H1 (cell line): Measurements from ENCODE around the gene MFAP4. TPM values are rescaled to one million over a fixed set of nuclear protein-coding genes. Genes with fewer than 3 reads are reported as not detected.

ENCODE experiments used
- CTCF ChIA-PET: fragments of 300-600 bp; sonication (Branson Sonifier 250); formaldehyde crosslinking; loops from one replicate; lab custom pipeline; 2021; ENCODE audit not compliant: partially characterized antibody; lab: Charles Lee
- POLR2A ChIA-PET: fragments of 300-600 bp; sonication (Branson Sonifier 250); formaldehyde crosslinking; loops from one replicate; lab custom pipeline; 2021; ENCODE audit warnings: inconsistent platforms; ENCODE audit not compliant: partially characterized antibody; lab: Charles Lee
- DNase-seq, 2 experiments: peaks; one replicate each; pipeline versions ENCODE4 v3.0.0 to v3.0.0-alpha.2; 2010 to 2022; ENCODE audit warnings: low spot score in 2 of 2, low read depth in 1 of 2, mixed read lengths in 1 of 2
- FAIRE-seq: peaks from 2 replicates; lab custom pipeline; 2011; peaks lifted over from hg19 to GRCh38; lab: Jason Lieb, UNC
- H2AFZ ChIP-seq: 2 replicates; pipeline ENCODE4 v1.8.1; 2012; ENCODE audit warnings: low read length, inconsistent platforms
- H2AK5ac ChIP-seq: 2 replicates; pipeline ENCODE4 v1.6.1; 2013; ENCODE audit warnings: low read depth, low read length
- H2BK120ac ChIP-seq: replicated peaks from 2 replicates; pipeline ENCODE3; 2013; ENCODE audit warnings: low read depth, low read length, inconsistent platforms
- H2BK12ac ChIP-seq: 2 replicates; pipeline ENCODE4 v1.6.1; 2013; ENCODE audit warnings: low read depth, low read length
- H2BK15ac ChIP-seq: 2 replicates; pipeline ENCODE4 v1.6.1; 2013; ENCODE audit warnings: low read length
- H2BK20ac ChIP-seq: 2 replicates; pipeline ENCODE4 v1.6.1; 2013; ENCODE audit warnings: low read length
- H2BK5ac ChIP-seq: 2 replicates; pipeline ENCODE4 v1.6.1; 2013; ENCODE audit warnings: low read depth, low read length
- H3K14ac ChIP-seq: 2 replicates; pipeline ENCODE4 v1.6.1; 2013; ENCODE audit warnings: inconsistent platforms; ENCODE audit not compliant: insufficient read length
- H3K18ac ChIP-seq: 2 replicates; pipeline ENCODE4 v1.6.1; 2013; ENCODE audit warnings: low read length; ENCODE audit errors: extremely low read depth
- H3K23ac ChIP-seq: 2 replicates; pipeline ENCODE4 v1.6.1; 2013; ENCODE audit warnings: inconsistent platforms; ENCODE audit not compliant: insufficient read length
- H3K23me2 ChIP-seq: 2 replicates; pipeline ENCODE4 v1.6.1; 2013; ENCODE audit warnings: low read depth, low read length
- H3K27ac ChIP-seq: 2 replicates; pipeline ENCODE4 v1.6.1; 2011; ENCODE audit warnings: low read depth, low read length, inconsistent platforms
- H3K27me3 ChIP-seq, 4 experiments: replicated peaks in 1 of 4; 1 replicate in 1 of 4; 2 replicates in 3 of 4; pipeline versions ENCODE4 v1.6.1 to v1.8.1; 2011 to 2013; ENCODE audit warnings: low read length in 3 of 4, mild to moderate bottlenecking in 3 of 4, inconsistent platforms in 2 of 4, mixed read lengths in 2 of 4, moderate library complexity in 1 of 4; ENCODE audit not compliant: control insufficient read depth in 3 of 4, insufficient read depth in 3 of 4; ENCODE audit errors: extremely low read depth in 1 of 4
- H3K36me3 ChIP-seq, 4 experiments: 2 replicates each; pipeline versions ENCODE4 v1.6.1 to v1.8.1; 2011 to 2013; ENCODE audit warnings: mild to moderate bottlenecking in 4 of 4, low read length in 3 of 4, moderate library complexity in 2 of 4, control low read depth in 1 of 4, inconsistent platforms in 1 of 4; ENCODE audit not compliant: insufficient read depth in 4 of 4, control insufficient read depth in 2 of 4
- H3K4ac ChIP-seq: replicated peaks from 2 replicates; pipeline ENCODE3; 2013; ENCODE audit warnings: low read length, low read depth, mixed read lengths, inconsistent platforms; ENCODE audit not compliant: insufficient read length
- H3K4me1 ChIP-seq, 4 experiments: replicated peaks in 1 of 4; 1 replicate in 1 of 4; 2 replicates in 3 of 4; pipeline versions ENCODE4 v1.6.1 to v1.8.1; 2011 to 2013; ENCODE audit warnings: low read length in 3 of 4, inconsistent platforms in 2 of 4, mixed read lengths in 1 of 4; ENCODE audit not compliant: insufficient read depth in 4 of 4, control insufficient read depth in 3 of 4
- H3K4me2 ChIP-seq, 2 experiments: 2 replicates each; pipeline versions ENCODE4 v1.6.1 to v1.8.1; 2011 to 2013; ENCODE audit warnings: low read depth in 2 of 2, low read length in 2 of 2, control low read depth in 1 of 2, inconsistent platforms in 1 of 2, mild to moderate bottlenecking in 1 of 2; ENCODE audit not compliant: insufficient read depth in 1 of 2
- H3K4me3 ChIP-seq, 4 experiments: fragments of 200-600, 300-600 bp in 1 of 4; sonication (generic), shearing (Covaris generic), sonication (Bioruptor Twin) in 1 of 4; 2 replicates each; pipeline versions ENCODE4 v1.5.1 to v1.8.1; 2011 to 2016; ENCODE audit warnings: low read length in 4 of 4, low read depth in 3 of 4, control low read depth in 2 of 4, inconsistent platforms in 2 of 4, mild to moderate bottlenecking in 2 of 4, mixed read lengths in 1 of 4, moderate library complexity in 1 of 4; ENCODE audit not compliant: insufficient read depth in 2 of 4; ENCODE audit errors: extremely low read depth in 1 of 4
- H3K56ac ChIP-seq: replicated peaks from 2 replicates; pipeline ENCODE3; 2013; ENCODE audit warnings: low read depth, mild to moderate bottlenecking, mixed read lengths, low read length, inconsistent platforms; ENCODE audit not compliant: insufficient read length
- H3K79me1 ChIP-seq: 2 replicates; pipeline ENCODE4 v1.6.1; 2013; ENCODE audit warnings: low read depth, low read length, control low read depth
- H3K79me2 ChIP-seq, 2 experiments: 2 replicates each; pipeline versions ENCODE4 v1.6.1 to v1.8.1; 2012 to 2013; ENCODE audit warnings: low read length in 2 of 2, mild to moderate bottlenecking in 2 of 2, inconsistent platforms in 1 of 2; ENCODE audit not compliant: insufficient read depth in 2 of 2, control insufficient read depth in 1 of 2
- H3K9ac ChIP-seq, 4 experiments: replicated peaks in 1 of 4; 1 replicate in 1 of 4; 2 replicates in 3 of 4; pipeline versions ENCODE4 v1.6.1 to v1.8.1; 2011 to 2013; ENCODE audit warnings: low read depth in 3 of 4, low read length in 3 of 4, control low read depth in 2 of 4, mild to moderate bottlenecking in 2 of 4, moderate library complexity in 2 of 4, inconsistent platforms in 1 of 4; ENCODE audit errors: extremely low read depth in 1 of 4
- H3K9me3 ChIP-seq, 2 experiments: 2 replicates each; pipeline versions ENCODE4 v1.6.1 to v1.8.1; 2012 to 2013; ENCODE audit warnings: mild to moderate bottlenecking in 2 of 2, moderate library complexity in 2 of 2, control low read depth in 1 of 2, inconsistent platforms in 1 of 2, low read depth in 1 of 2, low read length in 1 of 2, mixed read lengths in 1 of 2; ENCODE audit not compliant: insufficient read depth in 2 of 2
- H4K20me1 ChIP-seq, 2 experiments: replicated peaks in 1 of 2; 2 replicates each; pipeline versions ENCODE3 to v1.8.1; 2011 to 2013; ENCODE audit warnings: inconsistent platforms in 2 of 2, low read length in 2 of 2, mild to moderate bottlenecking in 1 of 2; ENCODE audit not compliant: insufficient read depth in 2 of 2, control insufficient read depth in 1 of 2
- H4K5ac ChIP-seq: 2 replicates; pipeline ENCODE4 v1.6.1; 2013; ENCODE audit warnings: low read length, low read depth, mixed read lengths, inconsistent platforms; ENCODE audit not compliant: insufficient read length
- H4K8ac ChIP-seq: 2 replicates; pipeline ENCODE4 v1.8.0; 2013; ENCODE audit warnings: mild to moderate bottlenecking, moderate library complexity, low read length, inconsistent platforms; ENCODE audit not compliant: insufficient read depth; ENCODE audit errors: extremely low read depth
- H4K91ac ChIP-seq: replicated peaks from 2 replicates; pipeline ENCODE3; 2013; ENCODE audit warnings: low read length, mixed read lengths, inconsistent platforms; ENCODE audit not compliant: insufficient read length
- ASH2L ChIP-seq: fragments of 200-600, 300-600 bp; sonication (generic); IDR thresholded peaks from one replicate; pipeline ENCODE4 v1.7.1; 2017; ENCODE audit warnings: low read length
- ATF2 ChIP-seq: IDR thresholded peaks from 2 replicates; pipeline ENCODE4 v1.6.1; 2012; ENCODE audit warnings: low read length, inconsistent platforms
- CHD2 ChIP-seq: IDR thresholded peaks from 2 replicates; pipeline ENCODE4 v1.6.1; 2012; ENCODE audit warnings: low read length, improper control_type of control experiment
- CTCF ChIP-seq, 3 experiments: IDR thresholded peaks; 1 replicate in 2 of 3; 2 replicates in 1 of 3; pipeline versions ENCODE4 v1.5.1 to v1.6.1; 2011; ENCODE audit warnings: low read length in 3 of 3, mild to moderate bottlenecking in 3 of 3, inconsistent platforms in 2 of 3, low read depth in 1 of 3, moderate library complexity in 1 of 3; ENCODE audit not compliant: insufficient read depth in 1 of 3; ENCODE audit errors: control extremely low read depth in 1 of 3
- KDM5A ChIP-seq: fragments of 200-600 bp; IDR thresholded peaks from 2 replicates; pipeline ENCODE4 v1.7.1; 2012; ENCODE audit warnings: mild to moderate bottlenecking, low read length, inconsistent platforms, mixed read lengths
- POLR2A ChIP-seq, 2 experiments: IDR thresholded peaks; 1 replicate in 1 of 2; 2 replicates in 1 of 2; pipeline ENCODE4 v1.6.1; 2011; ENCODE audit warnings: low read depth in 2 of 2, low read length in 2 of 2, mild to moderate bottlenecking in 2 of 2; ENCODE audit errors: control extremely low read depth in 1 of 2
- WGBS, 2 experiments: shearing (Covaris generic) in 1 of 2; methylation state at CpG; one replicate each; pipeline versions ENCODE4 v1.1.6 to v1.1.7; 2013 to 2015; ENCODE audit warnings: low lambda C conversion rate in 2 of 2, mixed read lengths in 2 of 2, inconsistent platforms in 1 of 2, low coverage in 1 of 2, missing lambda C conversion rate in 1 of 2; ENCODE audit not compliant: insufficient replicate concordance in 2 of 2, insufficient coverage in 1 of 2, insufficient read length in 1 of 2; ENCODE audit errors: extremely low coverage in 1 of 2, missing lambda C conversion rate in 1 of 2; 5-methylcytosine and 5-hydroxymethylcytosine counted together
- polyA plus RNA-seq, 7 experiments: library from polyadenylated mRNA; depleted of rRNA in 3 of 7; stranded (reverse) in 5 of 7; unstranded in 2 of 7; fragments of >200 nt in 5 of 7; fragments of 200-250 nt in 2 of 7; gene quantifications; 1 replicate in 5 of 7; 2 replicates in 1 of 7; 4 replicates in 1 of 7; pipeline versions ENCODE4 v1.2.1 to v1.2.3, GENCODE V29; 2011 to 2013; ENCODE audit warnings: missing spikeins in 2 of 7, mixed read lengths in 2 of 7
- total RNA-seq: library from RNA; stranded (reverse); fragmentation: NEBNext Ultra II Directional; extraction: Animal tissue kit (Norgen Biotek cat#: 25700); gene quantifications from 2 replicates; pipeline ENCODE4 v1.2.1, GENCODE V29; 2021

The MFAP4 gene
- total and polyA plus RNA-seq, 2 of the 8 experiments (the other 6 are each of a cell fraction or from before 2014, with no cell fraction given): 3.1 to 3.6 TPM

DNA sequence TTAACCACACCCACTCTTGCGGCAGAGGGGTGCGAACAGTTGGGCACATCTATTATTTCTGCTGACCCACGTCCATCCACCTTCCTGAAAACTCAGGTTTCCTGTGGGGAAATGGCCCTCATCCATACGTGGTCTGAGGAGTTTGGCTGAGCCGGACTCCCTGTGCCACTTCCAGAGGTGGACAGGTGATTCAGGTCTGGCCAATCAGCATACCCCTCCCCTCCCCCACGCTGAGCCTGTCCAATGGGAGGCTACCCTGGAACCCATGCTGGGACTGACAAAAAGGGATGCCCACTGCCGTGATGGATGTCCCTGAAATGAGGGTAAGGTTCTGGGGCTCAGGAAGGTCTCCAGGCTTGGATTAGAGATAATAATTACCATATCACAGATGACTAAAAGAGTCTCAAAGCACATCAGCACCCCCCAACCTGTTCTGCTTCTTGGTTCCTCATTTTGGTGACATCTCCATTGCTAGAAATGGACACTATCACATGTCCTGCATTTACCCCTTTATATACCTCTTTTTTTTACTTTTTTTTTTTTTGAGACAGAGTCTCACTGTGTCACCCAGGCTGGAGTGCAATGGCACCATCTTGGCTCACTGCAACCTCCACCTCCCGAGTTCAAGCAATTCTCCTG lies 14.0 kb downstream of the MFAP4 start:
- H3K4ac ChIP-seq: no peak overlapping the region
- peaks cover 0 to 3% (median 2%) of the 10 kb centered on the region in 4 experiments; a peak in 5 of 7 replicates for H3K4me1 ChIP-seq
- H3K9me3 ChIP-seq: no peaks in the 10 kb centered on the region
- no peak overlapping the region for H3K14ac ChIP-seq
- H3K9ac ChIP-seq: no peak overlapping the region
- H2BK15ac ChIP-seq: no peak overlapping the region
- no peaks in the 10 kb centered on the region; the same call in 1 of the 2 replicates for H3K79me1 ChIP-seq
- DNase-seq: no peak
- no peaks in the 10 kb centered on the region for H3K36me3 ChIP-seq
- no peaks in the 10 kb centered on the region for H3K23me2 ChIP-seq
- H4K8ac ChIP-seq: no peak overlapping the region; the same call in 1 of the 2 replicates
- H4K5ac ChIP-seq: no peak overlapping the region
- no peak overlapping the region for H2AFZ ChIP-seq
- no peak overlapping the region for H2BK120ac ChIP-seq
- no peak overlapping the region for H3K27ac ChIP-seq
- no peaks in the 10 kb centered on the region for H3K27me3 ChIP-seq
- H2BK12ac ChIP-seq: peak overlapping the region; percentile 7; the same call in 1 of the 2 replicates
- 93% methylated on average over 8 of the region's 8 CpGs; no CpG with 5 or more reads in 1 of the 2 experiments for WGBS, 2 experiments
- H3K23ac ChIP-seq: no peak overlapping the region
- TF ChIP-seq ASH2L (no peak), POLR2A (IDR thresholded peaks at IDR 0.05; ENCODE audit: control extremely low read depth in 1 of 2, low read depth in 2 of 2, low read length in 2 of 2) (no peak), ATF2 (no peak), CTCF (IDR thresholded peaks at IDR 0.05; ENCODE audit: control extremely low read depth in 1 of 3, insufficient read depth in 1 of 3, low read depth in 1 of 3, low read length in 3 of 3) (no peak), CHD2 (no peak), KDM5A (no peak)
- TF ChIP-seq, all 59 proteins: peak for 0
- Histone ChIP-seq H3K18ac (no peak overlapping the region), H3K79me2 (peaks cover 0 to 4% of the 10 kb centered on the region in 2 experiments; a peak in 1 of 4 replicates), H4K20me1 (no peaks in the 10 kb centered on the region), H3K4me3 (no peak overlapping the region), H2BK20ac (0 out of 2 replicates have a peak overlapping the region, but pooled peaks have one; percentile 36), H3K4me2 (no peak overlapping the region), H4K91ac (no peak overlapping the region), H2BK5ac (0 out of 2 replicates have a peak overlapping the region, but pooled peaks have one; percentile 12), H2AK5ac (no peak overlapping the region), H3K56ac (no peak overlapping the region)
- ChIA-PET POLR2A (interaction anchor here (0.6 to 1.5 kb wide), 3 partner anchors 10 to 30 kb away, joined by 3 to 4 read pairs (median 3); partner anchors contain the start of gene B9D1), CTCF (interaction anchor here (0.7 to 2.0 kb wide), 3 partner anchors 10 to 83 kb away, joined by 3 to 5 read pairs (median 5); no protein-coding TSS in a partner anchor)
- FAIRE-seq: no peak
